GM21360 (cell line): ENCODE results near the gene PDIA5.

Experiments used
- ATAC-seq: cut with Tn5 transposase; IDR thresholded peaks from one replicate; pipeline ENCODE4 v1.9.1; 2021; ENCODE audit warnings: mild to moderate bottlenecking, moderate library complexity; ENCODE audit not compliant: unreplicated experiment

PDIA5 gene

DNA sequence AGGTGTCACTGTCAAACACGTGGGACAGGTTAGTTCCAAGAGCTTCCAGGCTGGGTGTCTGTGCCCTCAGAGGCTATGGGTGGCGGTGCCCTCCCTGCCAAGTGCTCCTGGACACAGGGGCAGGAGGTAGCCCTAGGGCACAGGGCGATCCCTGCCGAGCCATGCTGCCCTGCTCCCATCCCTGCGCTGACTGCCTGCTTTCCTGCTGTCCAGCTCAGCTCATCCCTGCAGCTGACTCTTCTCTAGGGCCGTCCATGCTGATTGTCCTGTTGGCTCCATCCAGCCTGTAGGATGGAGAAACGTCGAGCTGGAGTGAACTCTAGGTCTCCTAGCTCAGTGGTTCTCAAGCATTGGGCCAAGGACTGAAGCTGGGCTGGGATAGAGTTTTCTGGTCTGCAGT, 3.7 kb downstream of the PDIA5 start:
- ATAC-seq: no peak

DNA sequence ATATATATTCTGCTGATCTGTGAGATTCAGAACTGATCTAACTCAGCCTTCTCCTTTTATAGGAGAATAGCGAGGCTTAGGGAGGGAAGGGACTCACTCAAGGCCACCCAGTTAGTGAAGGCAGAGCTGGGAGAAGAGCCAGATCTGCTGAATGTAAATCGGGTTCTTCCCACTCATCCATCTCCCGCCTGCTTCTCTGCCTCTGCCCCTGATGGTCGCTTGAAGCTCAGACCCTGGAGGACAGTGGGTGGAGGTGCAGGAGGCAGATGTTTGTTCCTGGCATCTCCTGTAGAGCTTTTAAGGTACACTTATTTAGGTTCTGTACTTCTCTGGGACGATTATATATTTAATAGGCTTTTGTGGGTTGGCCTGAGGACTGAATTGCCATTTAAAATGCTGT, 4.3 kb downstream of the PDIA5 start:
- ATAC-seq: no peak

DNA sequence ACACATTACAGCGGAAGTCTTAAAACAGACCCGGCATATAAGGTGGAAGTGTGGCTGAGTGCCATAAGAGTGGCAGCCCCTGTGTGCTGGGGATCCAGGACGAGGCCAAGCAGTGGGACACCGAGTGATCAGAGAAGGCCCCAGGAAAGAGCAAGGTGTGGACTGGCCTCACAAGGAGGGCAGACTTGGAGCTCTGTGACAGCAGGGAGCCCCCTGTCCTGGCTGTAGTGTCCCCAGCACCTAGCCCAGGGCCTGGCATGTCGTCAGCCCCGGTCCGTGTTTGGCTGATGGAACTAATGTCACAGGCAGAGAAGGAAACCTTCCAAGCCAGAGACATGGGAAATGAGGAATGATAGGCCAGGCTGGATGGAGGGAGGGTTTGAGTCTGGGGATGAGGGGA, 4.8 kb downstream of the PDIA5 start:
- no peak for ATAC-seq

DNA sequence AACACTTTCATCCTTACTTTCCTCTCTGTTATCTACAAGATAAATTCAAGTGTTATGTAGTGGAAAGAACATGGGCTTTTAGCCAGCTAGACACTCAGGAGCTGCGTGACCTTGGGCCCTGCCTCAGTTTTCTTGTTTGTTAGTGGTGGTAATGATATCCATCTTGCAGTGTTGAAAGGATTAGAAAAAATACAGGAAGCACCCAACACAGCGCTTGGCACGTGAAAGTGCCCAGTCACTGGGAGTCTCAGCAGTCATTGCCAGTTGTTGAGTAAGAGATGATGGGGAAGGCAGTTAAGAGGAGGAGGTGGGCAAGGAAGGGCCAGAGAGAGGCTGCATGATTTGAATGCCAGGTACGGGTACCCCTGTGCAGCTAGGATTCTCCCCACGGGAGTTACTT, 5.3 kb downstream of the PDIA5 start:
- ATAC-seq: no peak

DNA sequence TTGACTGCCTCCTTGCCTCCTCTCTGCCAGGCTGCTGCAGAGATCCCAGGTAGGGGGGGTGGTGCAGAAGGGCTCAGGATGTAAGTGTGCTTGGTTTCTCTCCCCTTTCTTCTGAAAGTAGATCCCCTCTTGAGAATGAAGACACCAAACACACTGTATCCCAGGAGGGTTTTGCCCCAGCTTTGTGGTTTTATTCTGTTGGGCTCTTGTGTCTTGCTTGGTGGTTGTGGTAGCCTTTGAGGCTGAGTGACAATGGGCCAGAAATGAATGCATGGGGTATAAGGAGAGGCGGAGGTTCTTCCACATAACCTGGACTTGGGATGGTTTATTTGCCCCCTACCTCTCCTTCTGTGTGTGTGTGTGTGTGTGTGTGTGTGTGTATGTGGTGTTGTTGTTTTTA, 5.7 kb downstream of the PDIA5 start:
- ATAC-seq: no peak

DNA sequence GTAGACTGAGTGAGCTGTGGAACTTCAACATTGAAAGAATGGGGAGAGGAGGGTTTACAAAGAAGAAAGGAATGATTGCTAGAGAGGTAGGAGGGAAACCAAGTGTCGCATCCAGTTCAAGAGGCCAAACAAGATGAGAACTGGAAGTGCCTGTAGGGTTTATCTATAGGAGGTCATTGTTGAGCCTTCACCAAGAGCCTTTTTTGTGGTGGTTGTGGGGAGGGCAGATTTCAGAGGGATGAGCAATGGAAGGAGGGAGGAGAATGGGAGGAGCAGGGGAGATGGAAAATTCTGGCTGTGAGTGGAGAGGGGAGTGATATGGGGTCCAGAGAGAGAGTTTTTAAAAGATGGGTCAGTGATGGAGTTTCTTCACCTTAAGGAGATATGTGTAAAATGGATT, 8.5 kb downstream of the PDIA5 start:
- ATAC-seq: no peak

DNA sequence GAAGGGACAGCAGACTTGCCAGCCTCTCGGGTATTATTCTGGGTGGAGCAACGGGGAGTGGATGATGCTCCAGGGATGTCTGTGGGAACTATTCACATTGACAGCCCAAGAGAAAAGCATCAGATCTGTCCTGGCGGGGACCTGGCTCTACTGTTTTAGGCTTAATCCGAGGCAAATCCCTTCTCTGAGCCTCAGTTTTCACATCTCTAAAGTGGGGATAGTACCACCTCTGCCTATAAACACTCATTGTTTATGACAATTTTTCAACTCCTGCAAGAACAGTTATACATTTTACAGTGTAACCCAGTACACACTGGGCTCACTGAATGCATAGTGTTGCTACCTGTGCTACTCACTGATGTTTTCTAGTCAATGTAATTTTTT, 9.3 kb downstream of the PDIA5 start:
- no peak for ATAC-seq

DNA sequence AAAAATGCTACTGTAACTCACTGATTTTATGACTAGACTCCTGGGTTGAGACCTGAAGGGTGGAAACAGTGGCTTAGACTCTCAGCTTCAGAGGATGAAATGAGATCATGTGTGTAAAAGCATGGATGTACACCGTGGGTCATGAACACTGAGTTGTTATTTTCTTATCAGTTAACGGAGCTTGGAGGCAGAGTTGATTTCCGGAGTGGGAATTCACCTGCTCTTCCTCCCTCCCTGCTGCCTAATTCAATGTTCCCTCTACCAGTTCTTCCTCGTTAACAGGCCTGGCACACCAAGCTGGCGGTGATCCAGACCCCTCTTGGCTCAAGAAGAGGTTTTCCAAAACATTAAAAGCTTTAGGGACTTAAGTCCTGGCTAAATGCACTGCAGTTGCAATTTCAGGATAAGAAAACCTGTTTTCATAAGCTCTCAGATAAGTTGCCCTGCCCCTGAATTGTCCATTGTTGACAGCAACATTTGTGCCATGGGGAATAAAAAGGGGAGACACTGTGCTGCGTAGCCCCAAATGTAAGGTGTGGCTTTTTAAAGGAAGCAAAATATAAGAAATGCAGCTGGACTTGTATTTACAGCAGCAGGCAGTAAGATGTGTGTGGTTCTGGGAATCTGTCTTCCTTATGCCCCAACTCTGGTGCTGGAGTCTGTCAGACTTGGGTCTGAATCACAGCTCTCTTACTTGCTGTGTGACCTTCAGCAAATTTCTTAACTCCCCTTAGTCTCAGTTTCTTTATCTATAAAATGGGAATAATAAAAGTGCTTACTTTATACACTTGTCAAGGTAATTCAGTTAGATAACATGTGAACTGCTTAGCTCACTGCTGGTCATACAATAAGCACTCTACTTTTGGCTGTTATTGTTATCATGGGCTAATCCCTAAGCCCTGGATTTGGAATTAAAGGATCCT, 9.9 kb downstream of the PDIA5 start:
- ATAC-seq: no peak

DNA sequence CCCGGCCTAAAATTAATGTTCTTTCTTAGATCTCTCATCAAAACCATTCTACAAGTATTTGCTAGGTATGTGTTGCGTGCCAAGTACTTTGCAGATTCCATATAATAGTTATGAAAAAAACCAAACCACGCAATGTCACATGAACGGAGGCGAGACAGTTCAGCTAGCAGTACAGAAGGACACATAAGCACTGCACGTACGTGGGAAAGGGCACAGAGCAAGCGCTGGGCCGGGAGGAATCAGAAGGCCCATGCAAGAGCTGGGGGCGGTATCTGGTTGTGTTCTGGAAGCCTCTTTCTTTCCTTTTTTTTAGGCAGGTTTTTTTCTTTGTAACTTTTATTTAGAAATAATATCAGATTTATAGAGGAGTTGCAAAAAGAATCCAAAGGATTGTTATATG, 11.3 kb downstream of the PDIA5 start:
- ATAC-seq: no peak

DNA sequence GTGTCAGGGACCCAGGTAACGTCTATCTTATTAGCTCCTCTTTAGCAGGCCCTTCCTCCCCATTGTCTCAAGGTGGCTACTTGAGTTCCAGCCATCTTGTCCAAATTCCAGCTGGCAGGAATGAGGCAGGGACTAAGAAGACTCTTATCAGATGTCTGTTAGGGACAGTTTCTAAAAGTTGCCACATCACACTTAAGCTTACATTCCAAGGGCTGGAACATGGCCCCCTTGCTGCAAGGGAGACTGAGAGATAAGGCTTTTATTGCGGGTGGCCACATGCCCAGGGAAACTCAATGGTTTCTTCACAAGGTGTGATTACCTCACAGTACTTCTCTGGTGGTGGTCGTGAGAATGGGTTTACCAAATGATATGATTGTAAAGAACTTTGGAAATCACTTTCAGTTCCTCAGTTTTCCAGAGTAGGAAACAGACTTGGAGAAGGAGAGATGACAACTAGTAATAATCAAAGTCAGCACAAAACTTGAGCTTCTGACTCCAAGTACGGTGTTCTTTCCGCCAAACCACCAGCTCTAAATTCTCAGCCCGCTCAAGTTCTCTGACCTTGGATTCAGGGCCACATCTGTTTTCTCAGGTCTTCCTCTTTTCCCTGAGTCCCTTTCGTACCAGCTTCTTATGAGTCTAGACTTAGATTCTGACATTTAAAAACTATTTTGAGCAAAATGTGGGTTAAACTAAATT, 14.2 kb downstream of the PDIA5 start:
- no peak for ATAC-seq

DNA sequence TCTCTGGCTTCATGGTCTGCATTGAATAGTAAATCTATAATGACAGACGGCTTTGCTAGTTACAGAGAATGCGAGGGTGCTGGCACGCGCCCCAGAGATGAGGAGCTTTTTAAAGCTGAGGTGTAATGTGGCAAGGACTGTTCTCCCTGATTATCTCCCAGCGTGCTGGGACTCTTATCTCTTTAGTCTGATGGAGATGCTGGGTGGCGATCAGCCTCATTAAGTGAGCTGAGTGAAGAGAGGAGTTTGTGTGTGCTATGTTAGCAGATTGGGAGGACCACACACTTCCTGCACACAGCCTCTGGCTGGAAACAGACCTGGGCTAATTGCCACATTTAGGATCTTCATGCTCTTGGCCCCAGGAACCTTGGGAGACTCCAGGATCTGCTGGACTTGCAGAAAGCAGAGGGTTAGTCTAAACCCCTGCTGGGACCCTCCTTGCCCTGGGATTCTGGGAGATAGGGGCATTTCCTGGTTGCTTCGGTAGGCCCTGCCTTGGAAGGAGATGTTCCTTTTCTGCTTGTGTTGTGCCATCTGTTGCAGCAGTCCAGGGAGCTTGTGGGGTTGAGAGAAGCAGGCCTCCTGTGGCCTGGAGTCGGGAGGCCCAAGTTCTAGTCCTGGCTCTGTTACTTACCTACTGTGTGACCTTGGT, 15.0 kb downstream of the PDIA5 start:
- ATAC-seq: no peak

DNA sequence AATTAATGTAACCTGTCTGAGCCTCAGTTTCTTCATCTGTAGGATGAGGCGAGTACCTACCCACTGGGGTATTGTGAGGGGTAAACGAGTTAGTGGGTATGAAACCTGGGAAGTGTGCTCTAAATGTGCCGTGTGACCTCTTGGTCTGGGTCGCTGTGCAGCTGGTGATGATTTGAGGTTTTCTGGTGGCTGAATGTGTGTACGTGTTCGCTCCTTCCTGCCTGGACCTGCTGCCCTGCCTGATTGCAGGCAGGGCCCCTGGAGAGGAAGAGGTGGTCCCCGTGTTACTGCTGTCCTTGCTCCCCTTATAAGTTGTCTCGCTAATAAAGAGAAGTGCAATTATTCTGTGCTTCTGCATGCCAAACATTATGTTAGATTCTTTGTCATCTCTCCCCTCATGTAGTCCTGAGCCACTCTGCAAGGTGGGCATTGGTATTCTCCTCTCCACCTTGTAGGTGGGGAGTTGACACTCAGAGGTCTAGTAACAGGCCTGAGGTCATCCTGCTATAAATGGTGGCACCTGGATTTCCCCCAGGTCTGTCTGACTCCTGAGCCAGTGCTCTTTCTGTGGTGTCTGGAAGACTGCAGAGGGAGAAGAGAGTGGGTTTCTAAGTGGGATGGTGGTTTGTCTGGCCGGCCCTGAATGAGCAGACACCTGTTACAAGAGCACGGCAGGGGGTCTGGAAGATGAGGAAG, 15.7 kb downstream of the PDIA5 start:
- no peak for ATAC-seq

DNA sequence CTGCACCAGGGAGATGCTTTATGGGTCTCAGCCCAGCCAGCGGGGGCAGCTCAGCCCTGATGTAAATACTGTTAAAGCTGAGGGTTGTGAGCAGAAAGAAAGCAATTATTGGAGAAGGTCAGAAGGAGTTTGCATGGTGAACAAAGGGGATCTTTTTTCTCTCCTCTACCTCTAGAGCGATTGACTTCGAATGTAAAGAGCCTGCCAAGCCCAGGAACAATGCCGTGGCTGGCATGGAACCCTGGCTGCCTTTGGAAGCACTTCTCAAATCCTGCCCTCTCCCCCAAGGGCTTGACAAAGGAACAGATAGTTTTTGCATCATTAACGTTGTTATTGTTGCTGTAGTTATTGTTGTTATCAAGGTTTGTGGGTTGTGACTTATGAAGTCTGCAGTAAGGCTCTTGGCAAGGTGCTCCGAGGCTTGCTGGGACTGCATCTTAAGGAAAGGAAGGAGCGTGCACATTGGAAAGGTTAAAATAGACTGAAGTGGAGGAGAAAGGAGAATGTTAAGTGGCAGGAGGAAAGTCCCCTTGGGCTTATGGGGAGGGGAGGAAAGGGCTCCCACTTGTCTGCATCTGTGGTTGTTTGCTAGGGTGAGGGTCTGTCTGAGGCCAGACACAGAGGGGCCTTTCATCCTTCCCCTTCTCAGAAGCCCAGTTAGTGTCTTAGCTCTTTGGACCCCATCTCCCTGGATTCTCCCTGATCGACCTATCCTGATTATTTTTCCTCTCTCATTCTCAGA, 16.7 kb downstream of the PDIA5 start:
- ATAC-seq: no peak

DNA sequence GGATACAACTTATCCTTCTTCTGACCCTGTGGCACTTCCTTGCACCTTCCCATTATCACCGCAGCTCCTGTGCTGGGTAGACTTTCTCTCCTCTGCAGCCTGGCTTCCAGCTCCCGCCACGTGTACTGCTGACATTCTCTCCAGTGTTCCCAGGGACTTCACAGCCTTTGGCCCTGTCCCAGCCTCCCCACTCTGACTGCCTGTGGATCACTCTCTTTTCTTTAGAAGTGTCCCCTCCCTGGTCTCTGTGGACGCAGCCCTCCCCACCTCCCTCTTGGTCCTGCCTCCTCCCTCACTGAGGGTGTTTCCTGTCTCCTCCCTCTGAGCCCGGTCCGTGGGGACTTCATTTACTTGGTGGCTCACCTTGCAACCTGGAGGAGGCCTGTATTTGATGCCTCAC, 17.4 kb downstream of the PDIA5 start:
- no peak for ATAC-seq

DNA sequence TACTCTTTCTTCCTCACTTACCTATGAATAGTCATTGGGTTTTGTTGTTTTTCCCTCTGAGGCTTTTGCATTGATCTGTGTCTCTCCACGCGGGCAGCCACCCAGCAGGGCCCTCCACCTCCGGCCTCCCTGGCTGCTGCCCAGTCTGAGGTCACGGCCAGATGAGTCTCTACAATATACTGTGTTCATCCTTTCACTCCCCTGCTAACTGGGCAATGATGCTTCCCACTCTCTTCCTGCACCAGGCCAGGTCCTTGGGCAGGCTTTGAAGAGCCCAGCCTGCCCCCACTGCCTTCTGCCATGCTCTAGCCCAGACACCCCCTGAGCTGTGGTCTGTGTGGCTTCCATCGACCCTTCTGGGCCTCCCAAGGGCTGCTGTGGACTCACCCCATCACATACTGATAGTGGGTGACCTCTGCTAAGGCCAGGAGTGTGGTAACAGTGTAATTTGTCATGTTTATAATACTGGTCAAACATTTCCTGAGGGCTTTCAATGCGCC, 18.0 kb downstream of the PDIA5 start:
- ATAC-seq: no peak

DNA sequence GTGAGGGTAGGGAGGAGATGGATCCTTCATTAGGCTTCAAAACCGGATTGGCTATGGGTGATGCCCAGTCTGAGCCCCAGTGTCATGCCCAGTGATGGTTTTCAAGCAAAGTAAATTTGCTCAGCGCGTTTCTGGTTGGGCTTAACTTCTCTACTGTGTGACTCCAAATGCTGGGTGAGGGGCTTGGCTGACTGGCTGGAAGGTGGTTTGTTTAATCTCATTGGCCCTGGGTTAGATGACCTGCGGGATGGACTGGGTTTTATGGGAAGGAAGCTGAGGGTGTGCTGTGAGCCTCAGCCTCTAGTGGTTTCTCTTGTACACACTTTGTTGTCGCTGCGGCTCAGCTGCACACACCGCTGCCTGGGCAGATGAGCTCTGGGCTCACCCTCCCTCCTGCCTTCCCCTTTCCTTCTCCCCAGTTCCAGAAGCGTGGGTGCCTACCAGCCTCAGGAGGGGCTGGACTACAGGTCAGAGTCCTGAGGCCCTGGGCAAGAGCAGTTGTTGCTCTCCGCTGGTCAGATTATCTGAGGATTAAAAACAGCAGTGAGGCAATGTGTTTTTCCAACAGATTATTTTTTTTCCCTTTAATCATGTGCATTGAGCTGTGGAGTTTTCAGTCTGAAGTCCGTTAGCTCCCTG, 18.6 kb downstream of the PDIA5 start:
- ATAC-seq: no peak

DNA sequence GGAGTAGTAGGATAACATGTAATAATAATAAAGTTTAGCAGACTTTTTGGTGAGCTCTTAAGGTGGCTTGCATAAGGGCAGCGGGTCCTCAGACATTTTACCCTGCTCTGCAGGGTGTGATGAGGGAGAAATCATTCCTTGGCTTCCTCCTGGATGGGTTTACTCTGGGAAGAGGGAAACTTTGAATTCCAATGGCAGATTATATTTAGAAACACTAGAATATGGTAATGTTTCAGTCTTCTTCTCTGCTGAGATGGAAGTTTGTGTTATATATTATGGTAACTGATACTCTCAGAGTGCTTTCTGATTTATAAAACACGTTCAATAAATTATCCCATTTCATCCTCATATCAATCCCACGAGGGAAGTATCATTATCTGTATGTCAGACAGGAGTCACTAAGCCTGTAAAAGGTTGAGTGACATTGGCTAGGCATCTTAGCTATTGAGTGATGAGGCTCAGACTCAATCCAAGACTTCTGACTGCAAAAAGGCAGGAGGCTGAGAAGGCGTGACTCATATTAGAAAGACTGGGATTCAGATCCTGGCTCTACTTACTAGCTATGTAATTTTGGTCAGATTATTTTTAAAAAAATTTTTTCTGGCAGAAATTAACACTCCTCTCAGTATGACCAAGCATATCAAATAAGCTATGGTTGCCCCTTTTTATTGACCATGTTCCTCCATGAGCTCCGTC, 19.3 kb downstream of the PDIA5 start:
- no peak for ATAC-seq

DNA sequence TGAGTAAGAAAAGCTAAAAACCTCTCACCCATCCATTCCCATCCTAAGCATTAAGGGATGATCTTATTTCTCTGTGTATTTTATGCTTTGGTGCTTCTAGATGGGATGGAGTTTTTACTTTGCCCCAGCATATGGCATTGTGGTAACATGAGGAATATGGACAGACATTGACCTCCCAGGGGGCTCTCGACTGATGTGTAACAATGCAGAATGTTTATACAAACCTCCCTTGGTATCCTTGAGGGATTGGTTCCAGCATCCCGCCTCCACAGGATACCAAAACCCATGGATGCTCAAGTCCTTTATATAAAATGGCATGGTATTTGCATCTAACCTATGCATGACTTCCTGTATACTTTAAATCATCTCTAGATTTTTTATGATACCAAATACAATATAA, 21.6 kb downstream of the PDIA5 start:
- ATAC-seq: no peak

DNA sequence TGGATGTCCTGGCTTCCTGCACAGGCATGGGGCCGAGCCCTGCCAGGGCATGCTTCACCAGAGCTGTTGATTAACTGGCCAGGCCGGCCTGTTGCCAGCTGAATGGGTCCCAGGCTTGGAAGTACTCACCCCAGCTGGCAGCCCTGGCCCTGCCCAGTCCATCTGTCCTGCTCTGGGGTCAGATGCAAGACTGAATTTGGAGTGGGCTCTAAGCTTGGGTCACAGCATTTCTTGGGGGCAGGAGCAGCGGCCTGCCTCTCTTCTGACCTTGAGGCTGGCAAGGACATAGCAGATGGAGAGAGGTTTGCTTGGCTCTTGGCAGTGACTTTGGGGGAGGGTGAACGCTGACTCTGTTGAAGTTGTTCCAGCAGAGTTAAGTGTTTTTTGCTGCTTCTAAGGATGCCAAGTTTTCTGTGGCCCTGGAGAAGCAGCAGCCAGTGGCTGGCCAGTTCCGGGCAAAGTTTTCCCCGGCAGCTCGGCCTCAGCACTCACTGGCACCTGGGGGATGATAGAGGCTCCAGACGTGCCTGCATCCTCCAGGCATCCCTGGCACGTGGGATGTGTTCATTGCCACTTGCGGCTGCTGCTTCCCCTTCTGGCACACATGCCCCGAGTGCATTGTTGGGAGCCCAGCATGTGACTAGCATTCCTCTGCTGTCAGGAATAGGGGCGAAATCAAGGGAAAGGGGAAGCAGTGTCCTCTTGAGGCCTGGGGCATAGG, 22.9 kb downstream of the PDIA5 start:
- no peak for ATAC-seq
